ENCODE data around the gene SPECC1. TPM values are rescaled to one million over a fixed set of nuclear protein-coding genes. Genes with fewer than 3 reads are reported as not detected.

Gene SPECC1
- total and polyA plus RNA-seq, 9 of the 15 experiments (the other 6 are each of a cell fraction or from before 2014, with no cell fraction given) = 2.4 to 19.6 (median 14.7) TPM

GRCh38 chr17:20302246-20302917 is 293.2 kb downstream of the SPECC1 start (continued):
- TF ChIP-seq THRA (IDR thresholded peaks at IDR 0.05) (no peak), CREB5 (CRISPR knock-in tag; IDR thresholded peaks at IDR 0.05) (no peak), MCM5 (IDR thresholded peaks at IDR 0.05; ENCODE audit: low read depth) (no peak), FIP1L1 (IDR thresholded peaks at IDR 0.05; ENCODE audit: low read depth, low read length, poor library complexity, severe bottlenecking) (no peak)

GRCh38 chr17:20304961-20305360 is 295.8 kb downstream of the SPECC1 start:
- no peak for DNase-seq (ENCODE audit: extremely low read depth in 1 of 4, low spot score in 3 of 4)
- no peak overlapping the region for H2AFZ ChIP-seq (ENCODE audit: low read depth, low read length)
- ChIA-PET POLR2A (no interaction called here), CTCF (ENCODE audit: low intra/inter-chr PET ratio) (no interaction called here)
- H3K79me2 ChIP-seq (ENCODE audit: control insufficient read depth, insufficient read depth, low read length) = no peaks in the 10 kb centered on the region
- H3K9ac ChIP-seq (ENCODE audit: insufficient read depth in 1 of 2, low read depth in 2 of 2, low read length in 2 of 2) = no peak overlapping the region
- H4K20me1 ChIP-seq (replicated peaks; ENCODE audit: control insufficient read depth, insufficient read depth, low read length) = no peaks in the 10 kb centered on the region
- no peak overlapping the region for H3K27ac ChIP-seq (ENCODE audit: extremely low read depth, low read depth, low read length)
- H3K4me3 ChIP-seq = no peak overlapping the region
- in situ Hi-C loops (cut with MboI) (no loop called here), intact Hi-C loops (cut with micrococcal nuclease) (no loop called here)
- no peak overlapping the region for H3K4me2 ChIP-seq (ENCODE audit: insufficient read depth, low read length)
- WGBS (ENCODE audit: insufficient coverage, low coverage, missing lambda C conversion rate) = 92% methylated on average over 5 of the region's 5 CpGs
- no peak for FAIRE-seq
- H3K9me1 ChIP-seq (ENCODE audit: control insufficient read depth, insufficient read depth, low read length) = no peaks in the 10 kb centered on the region
- no peak for ATAC-seq
- TF ChIP-seq ZNF511 (CRISPR knock-in tag; IDR thresholded peaks at IDR 0.05) = no peak
- no peaks in the 10 kb centered on the region for H3K36me3 ChIP-seq (ENCODE audit: control insufficient read depth, insufficient read depth, low read length)
- H3K4me1 ChIP-seq (replicated peaks in 1 of 2; ENCODE audit: control insufficient read depth in 2 of 2, insufficient read depth in 2 of 2, low read length in 2 of 2) = no peaks in the 10 kb centered on the region
- no peaks in the 10 kb centered on the region for H3K9me3 ChIP-seq (replicated peaks; ENCODE audit: control insufficient read depth, insufficient read depth, low read depth, low read length)
- no peaks in the 10 kb centered on the region for H3K27me3 ChIP-seq (ENCODE audit: control insufficient read depth in 2 of 2, insufficient read depth in 2 of 2, low read length in 2 of 2)
- BruUV-seq (replicated peaks) = no TSS peak
